GM23248 (cell line): Measurements from ENCODE around the gene RNF145. TPM values are rescaled to one million over a fixed set of nuclear protein-coding genes. Genes with fewer than 3 reads are reported as not detected.

ENCODE experiments used
- DNase-seq: peaks from one replicate; pipeline ENCODE4 v3.0.0-alpha.2; 2015
- H2AFZ ChIP-seq: fragments of 200-600 bp; sonication (generic); 2 replicates; pipeline ENCODE4 v1.6.1; 2016; ENCODE audit warnings: antibody characterized with exemption
- H3F3A ChIP-seq: fragments of 200-600 bp; sonication (generic); 2 replicates; pipeline ENCODE4 v1.6.1; 2016; ENCODE audit warnings: mild to moderate bottlenecking, antibody characterized with exemption, mixed run types; ENCODE audit not compliant: insufficient read depth
- H3K27ac ChIP-seq: fragments of 200-600 bp; sonication (generic); 2 replicates; pipeline ENCODE4 v1.5.1; 2016; ENCODE audit warnings: mild to moderate bottlenecking
- H3K27me3 ChIP-seq: fragments of 200-600 bp; sonication (generic); replicated peaks from 2 replicates; pipeline ENCODE4 v1.6.1; 2016; ENCODE audit warnings: mild to moderate bottlenecking; ENCODE audit not compliant: insufficient read depth
- H3K36me3 ChIP-seq: fragments of 200-600 bp; sonication (generic); 2 replicates; pipeline ENCODE4 v1.6.1; 2016; ENCODE audit warnings: low read depth, mild to moderate bottlenecking
- H3K4me1 ChIP-seq: fragments of 200-600 bp; sonication (generic); 2 replicates; pipeline ENCODE4 v1.6.1; 2016; ENCODE audit warnings: mild to moderate bottlenecking; ENCODE audit not compliant: insufficient read depth
- H3K4me2 ChIP-seq: fragments of 200-600 bp; sonication (generic); one replicate; pipeline ENCODE4 v1.6.1; 2016; ENCODE audit warnings: mild to moderate bottlenecking; ENCODE audit not compliant: unreplicated experiment
- H3K4me3 ChIP-seq: fragments of 200-600 bp; sonication (generic); 2 replicates; pipeline ENCODE4 v1.5.1; 2016; ENCODE audit warnings: mild to moderate bottlenecking
- H3K79me2 ChIP-seq: fragments of 200-600 bp; sonication (generic); 2 replicates; pipeline ENCODE4 v1.6.1; 2016; ENCODE audit warnings: mild to moderate bottlenecking; ENCODE audit not compliant: insufficient read depth
- H3K9ac ChIP-seq: fragments of 200-600 bp; sonication (generic); 2 replicates; pipeline ENCODE4 v1.6.1; 2016; ENCODE audit warnings: mild to moderate bottlenecking
- H3K9me2 ChIP-seq: fragments of 200-600 bp; sonication (generic); 2 replicates; pipeline ENCODE4 v1.6.1; 2016; ENCODE audit warnings: mixed run types, mild to moderate bottlenecking, moderate library complexity; ENCODE audit not compliant: insufficient read depth
- H3K9me3 ChIP-seq: fragments of 200-600 bp; sonication (generic); one replicate; pipeline ENCODE4 v1.6.1; 2017; ENCODE audit warnings: low read depth
- H4K20me1 ChIP-seq: fragments of 200-600 bp; sonication (generic); 2 replicates; pipeline ENCODE4 v1.6.0; 2016; ENCODE audit not compliant: insufficient read depth
- EZH2 ChIP-seq: fragments of 200-600 bp; sonication (generic); IDR thresholded peaks from 2 replicates; pipeline ENCODE4 v1.6.1; 2018; ENCODE audit warnings: antibody characterized with exemption, mild to moderate bottlenecking; ENCODE audit not compliant: insufficient read depth, poor library complexity, severe bottlenecking
- EZH2phosphoT487 ChIP-seq: fragments of 200-600 bp; sonication (generic); IDR thresholded peaks from 2 replicates; pipeline ENCODE4 v1.6.1; 2018; ENCODE audit warnings: antibody characterized with exemption, moderate library complexity, mild to moderate bottlenecking, low read depth; ENCODE audit not compliant: insufficient read depth
- WGBS, 2 experiments: methylation state at CpG; one replicate each; pipeline ENCODE4 v1.1.6; 2015 to 2017; ENCODE audit warnings: low lambda C conversion rate in 2 of 2, low coverage in 1 of 2; ENCODE audit errors: missing lambda C conversion rate in 2 of 2; 5-methylcytosine and 5-hydroxymethylcytosine counted together
- in situ Hi-C: fragments of 300-500 bp; cut with MboI; formaldehyde crosslinking; loops from 2 replicates; pipeline ENCODE4 v1.15.0; 2020
- polyA plus RNA-seq: library from polyadenylated mRNA; unstranded; fragments of >200 nt; fragmentation: Nextera tagmentation; extraction: Ambion mirVana; gene quantifications from 2 replicates; pipeline ENCODE4 v1.2.1, GENCODE V29; 2016
- total RNA-seq: library from RNA; depleted of rRNA; stranded (reverse); fragments of >200 nt; shearing (Covaris generic); gene quantifications from 2 replicates; pipeline ENCODE4 v1.2.3, GENCODE V29; 2014

RNF145 gene
- total and polyA plus RNA-seq, 2 experiments from 2014 or later = 9.2 to 38.7 TPM

GRCh38 chr5:159171274-159171673, 38.1 kb downstream of the RNF145 start:
- TF ChIP-seq EZH2phosphoT487 (no peak), EZH2 (no peak)

GRCh38 chr5:159170021-159170420, 39.3 kb downstream of the RNF145 start:
- Histone ChIP-seq H4K20me1 (no peaks in the 10 kb centered on the region), H2AFZ (no peak overlapping the region), H3F3A (peaks cover 15% of the 10 kb centered on the region), H3K9me3 (no peaks in the 10 kb centered on the region), H3K27me3 (no peaks in the 10 kb centered on the region), H3K4me1 (peaks cover 12% of the 10 kb centered on the region), H3K79me2 (peaks cover 76% of the 10 kb centered on the region), H3K9me2 (no peaks in the 10 kb centered on the region), H3K9ac (no peak overlapping the region), H3K27ac (no peak overlapping the region), H3K36me3 (peaks cover 35% of the 10 kb centered on the region), H3K4me3 (no peak overlapping the region), H3K4me2 (no peak overlapping the region)
- in situ Hi-C loops = loop anchor here (25.0 kb wide), 2 partner anchors 267 to 817 kb away; no protein-coding TSS in a partner anchor
- TF ChIP-seq EZH2 = no peak
- TF ChIP-seq EZH2phosphoT487 = no peak
- DNase-seq = no peak

More at GRCh38 chr5:159171274-159171673, 38.1 kb downstream of the RNF145 start:
- no peaks in the 10 kb centered on the region for H3K27me3 ChIP-seq
- no peak overlapping the region for H3K4me3 ChIP-seq
- no peak overlapping the region for H2AFZ ChIP-seq
- peaks cover 15% of the 10 kb centered on the region for H3F3A ChIP-seq
- H4K20me1 ChIP-seq = no peaks in the 10 kb centered on the region
- no peak overlapping the region for H3K27ac ChIP-seq
- peaks cover 81% of the 10 kb centered on the region for H3K79me2 ChIP-seq
- peaks cover 41% of the 10 kb centered on the region for H3K36me3 ChIP-seq
- H3K9ac ChIP-seq = no peak overlapping the region
- no peaks in the 10 kb centered on the region for H3K9me3 ChIP-seq
- peaks cover 22% of the 10 kb centered on the region for H3K4me1 ChIP-seq
- no peaks in the 10 kb centered on the region for H3K9me2 ChIP-seq
- H3K4me2 ChIP-seq = no peak overlapping the region
- DNase-seq = no peak
- in situ Hi-C loops = loop anchor here (25.0 kb wide), 2 partner anchors 266 to 816 kb away; no protein-coding TSS in a partner anchor
- 85 to 86% methylated on average over 3 of the region's 3 CpGs for WGBS, 2 experiments

- Histone ChIP-seq H2AFZ (no peak overlapping the region), H3F3A (peaks cover 47% of the 10 kb centered on the region), H3K9me3 (no peaks in the 10 kb centered on the region), H3K4me2 (no peak overlapping the region), H3K27me3 (no peaks in the 10 kb centered on the region), H4K20me1 (no peaks in the 10 kb centered on the region), H3K4me1 (peaks cover 31% of the 10 kb centered on the region), H3K4me3 (no peak overlapping the region), H3K9me2 (no peaks in the 10 kb centered on the region), H3K79me2 (peaks cover 44% of the 10 kb centered on the region), H3K36me3 (peaks cover 29% of the 10 kb centered on the region), H3K9ac (no peak overlapping the region), H3K27ac (no peak overlapping the region)
- TF ChIP-seq EZH2 (no peak), EZH2phosphoT487 (no peak)
- no peak for DNase-seq
- 100% methylated on average over 2 of the region's 2 CpGs for WGBS, 2 experiments
- in situ Hi-C loops = loop anchor here (25.0 kb wide), 2 partner anchors 271 to 821 kb away; no protein-coding TSS in a partner anchor
Observed at GRCh38 chr5:159166416-159166815, 42.9 kb downstream of the RNF145 start.

- peak overlapping the region; percentile 38; the same call in 1 of the 2 replicates for H3K4me3 ChIP-seq
- no peak overlapping the region for H2AFZ ChIP-seq
- H3K27ac ChIP-seq = peak overlapping the region; percentile 82
- peaks cover 42% of the 10 kb centered on the region for H3K4me1 ChIP-seq
- H3K9me3 ChIP-seq = no peaks in the 10 kb centered on the region
- H3F3A ChIP-seq = peaks cover 71% of the 10 kb centered on the region
- no peaks in the 10 kb centered on the region for H4K20me1 ChIP-seq
- DNase-seq = no peak
- TF ChIP-seq EZH2phosphoT487 (no peak), EZH2 (no peak)
- WGBS, 2 experiments = 20% methylated on average over 2 of the region's 2 CpGs
- peaks cover 43% of the 10 kb centered on the region for H3K79me2 ChIP-seq
- H3K27me3 ChIP-seq = no peaks in the 10 kb centered on the region
- H3K9me2 ChIP-seq = no peaks in the 10 kb centered on the region
- H3K4me2 ChIP-seq = peak overlapping the region; percentile 63
- H3K9ac ChIP-seq = peak overlapping the region; percentile 52
- in situ Hi-C loops = loop anchor here (25.0 kb wide), 2 partner anchors 274 to 824 kb away; no protein-coding TSS in a partner anchor
- peaks cover 41% of the 10 kb centered on the region for H3K36me3 ChIP-seq
Observed at GRCh38 chr5:159163701-159164046, 45.7 kb downstream of the RNF145 start.
